Measurements from ENCODE around the gene LTBP3. TPM values are rescaled to one million over a fixed set of nuclear protein-coding genes. Genes with fewer than 3 reads are reported as not detected.

The LTBP3 gene
- total and polyA plus RNA-seq, 2 of the 13 experiments (the other 11 are each of a cell fraction or from before 2014, with no cell fraction given): 12.2 to 68.1 TPM

GRCh38 chr11:65584723-65585171 is 26.6 kb upstream of the LTBP3 start:
- ChIA-PET POLR2A (interaction anchor here (1.5 kb wide), 1 partner anchor 10 kb away, joined by 4 read pairs; the partner anchor contains the start of gene KCNK7), CTCF (ENCODE audit: low intra/inter-chr PET ratio, low total read pairs) (no interaction called here)
- in situ Hi-C loops (cut with HindIII; ENCODE audit: extremely low pct_ligation_motif_present, low pct_unique_long_range_greater_than_20kb) (loop anchor here (5.0 kb wide), 1 partner anchor 42 kb away; no protein-coding TSS in a partner anchor), intact Hi-C loops (cut with micrococcal nuclease; ENCODE audit: unreplicated experiment) (no loop called here)
- Histone ChIP-seq H3K36me3 (replicated peaks in 1 of 2; ENCODE audit: control insufficient read depth in 1 of 2, insufficient read depth in 2 of 2, low read length in 2 of 2) (0 out of 5 replicates have a peak, but pooled peaks cover 0 to 4% of the 10 kb centered on the region in 2 experiments), H3K4me3 (replicated peaks in 1 of 3; ENCODE audit: insufficient read depth in 1 of 3, low read depth in 2 of 3, low read length in 3 of 3) (no peak overlapping the region), H3K27me3 (ENCODE audit: control insufficient read depth in 1 of 2, insufficient read depth in 2 of 2, low read length in 2 of 2) (no peaks in the 10 kb centered on the region), H3K4me1 (ENCODE audit: insufficient read depth, low read length) (peaks cover 33% of the 10 kb centered on the region), H4K20me1 (ENCODE audit: insufficient read depth, low read length) (no peaks in the 10 kb centered on the region), H3K9me3 (ENCODE audit: low read length) (no peaks in the 10 kb centered on the region), H3K27ac (ENCODE audit: extremely low read length, insufficient read depth, low read length) (no peak overlapping the region), H3K9ac (ENCODE audit: insufficient read depth, low read depth, low read length) (no peak overlapping the region), H3K4me2 (ENCODE audit: low read depth, low read length) (no peak overlapping the region), H3K79me2 (ENCODE audit: insufficient read depth, low read length) (no peaks in the 10 kb centered on the region), H2AFZ (ENCODE audit: low read length) (no peak overlapping the region)
- no TSS peak for BruUV-seq (replicated peaks)
- ATAC-seq (no peak), DNase-seq (ENCODE audit: low spot score) (no peak), FAIRE-seq (no peak)
- TF ChIP-seq TCF7L2 (IDR thresholded peaks at IDR 0.05; ENCODE audit: low read depth, low read length): no peak
- no peak for TF ChIP-seq ZNF230 (CRISPR knock-in tag; IDR thresholded peaks at IDR 0.05)
- no peak for TF ChIP-seq TEAD2 (CRISPR knock-in tag; IDR thresholded peaks at IDR 0.05)
- TF ChIP-seq ZMAT3 (CRISPR knock-in tag; conservative IDR thresholded peaks at IDR 0.05): no peak
- no peak for TF ChIP-seq FOXK2 (IDR thresholded peaks at IDR 0.05)
- TF ChIP-seq SRSF4 (IDR thresholded peaks at IDR 0.05; ENCODE audit: low read depth, low read length, poor library complexity, severe bottlenecking): no peak
- no peak for TF ChIP-seq RNF2 (conservative IDR thresholded peaks at IDR 0.05; ENCODE audit: low read depth)
- no peak for TF ChIP-seq MEIS1 (CRISPR knock-in tag; IDR thresholded peaks at IDR 0.05; ENCODE audit: borderline replicate concordance)
- WGBS (ENCODE audit: low lambda C conversion rate): 93% methylated on average over 23 of the region's 46 CpGs

GRCh38 chr11:65584106-65584505 is 25.9 kb upstream of the LTBP3 start:
- Histone ChIP-seq H3K27me3 (ENCODE audit: control insufficient read depth in 1 of 2, insufficient read depth in 2 of 2, low read length in 2 of 2) (no peaks in the 10 kb centered on the region), H3K4me1 (ENCODE audit: insufficient read depth, low read length) (peaks cover 29% of the 10 kb centered on the region), H3K9ac (ENCODE audit: insufficient read depth, low read depth, low read length) (no peak overlapping the region), H3K4me2 (ENCODE audit: low read depth, low read length) (no peak overlapping the region), H3K79me2 (ENCODE audit: insufficient read depth, low read length) (no peaks in the 10 kb centered on the region), H3K4me3 (replicated peaks in 1 of 3; ENCODE audit: insufficient read depth in 1 of 3, low read depth in 2 of 3, low read length in 3 of 3) (no peak overlapping the region), H4K20me1 (ENCODE audit: insufficient read depth, low read length) (no peaks in the 10 kb centered on the region), H2AFZ (ENCODE audit: low read length) (no peak overlapping the region), H3K36me3 (replicated peaks in 1 of 2; ENCODE audit: control insufficient read depth in 1 of 2, insufficient read depth in 2 of 2, low read length in 2 of 2) (0 out of 5 replicates have a peak, but pooled peaks cover 0 to 4% of the 10 kb centered on the region in 2 experiments), H3K27ac (ENCODE audit: extremely low read length, insufficient read depth, low read length) (no peak overlapping the region), H3K9me3 (ENCODE audit: low read length) (no peaks in the 10 kb centered on the region)
- TF ChIP-seq ZNF687 (CRISPR knock-in tag; IDR thresholded peaks at IDR 0.05) (peak; percentile 17; the same call in 1 of the 2 replicates), RNF219 (CRISPR knock-in tag; IDR thresholded peaks at IDR 0.05) (no peak)
- intact Hi-C loops (cut with micrococcal nuclease; ENCODE audit: unreplicated experiment): no loop called here
- CTCF ChIA-PET (ENCODE audit: low intra/inter-chr PET ratio, low total read pairs): no interaction called here
- WGBS (ENCODE audit: low lambda C conversion rate): 91% methylated on average over 8 of the region's 8 CpGs
- no peak for FAIRE-seq
- no TSS peak for BruUV-seq (replicated peaks)
- no peak for ATAC-seq
- POLR2A ChIA-PET: no interaction called here
- DNase-seq (ENCODE audit: low spot score): no peak
- in situ Hi-C loops (cut with HindIII; ENCODE audit: extremely low pct_ligation_motif_present, low pct_unique_long_range_greater_than_20kb): no loop called here
